HG03342 (cell line): ENCODE data around the gene FH.

Experiments
- ATAC-seq: cut with Tn5 transposase; IDR thresholded peaks from one replicate; pipeline ENCODE4 v1.9.1; 2021; ENCODE audit warnings: mild to moderate bottlenecking, moderate library complexity; ENCODE audit not compliant: unreplicated experiment

The FH gene

GRCh38 chr1:241525026-241525425 is 5.5 kb upstream of the FH start:
- no peak for ATAC-seq

GRCh38 chr1:241521718-241522117 is 2.2 kb upstream of the FH start:
- ATAC-seq: no peak

GRCh38 chr1:241520080-241520465 is 518 bp upstream of the FH start:
- no peak for ATAC-seq

GRCh38 chr1:241518476-241519307 is 863 bp downstream of the FH start:
- ATAC-seq: peak; percentile 31

- ATAC-seq: no peak
These were observed 6.2 kb downstream of the FH start for GRCh38 chr1:241513378-241513777.

GRCh38 chr1:241507189-241507863 is 12.2 kb downstream of the FH start:
- ATAC-seq: no peak

- ATAC-seq: no peak
These were observed 16.1 kb downstream of the FH start for GRCh38 chr1:241503444-241503843.

- ATAC-seq: no peak
These were observed 19.6 kb downstream of the FH start for GRCh38 chr1:241499910-241500309.

- no peak for ATAC-seq
These were observed 23.8 kb downstream of the FH start for GRCh38 chr1:241495741-241496140.

GRCh38 chr1:241488739-241489138 is 30.8 kb downstream of the FH start:
- ATAC-seq: no peak

GRCh38 chr1:241485554-241485992 is 34.0 kb downstream of the FH start:
- peak; percentile 55 for ATAC-seq

GRCh38 chr1:241485145-241485544 is 34.4 kb downstream of the FH start:
- ATAC-seq: peak; percentile 62

- ATAC-seq: no peak
These were observed 36.7 kb downstream of the FH start for GRCh38 chr1:241482761-241483250.

- ATAC-seq: no peak
These were observed 40.3 kb downstream of the FH start for GRCh38 chr1:241479294-241479693.

GRCh38 chr1:241475671-241476070 is 43.9 kb downstream of the FH start:
- ATAC-seq: no peak

GRCh38 chr1:241473026-241473425 is 46.5 kb downstream of the FH start:
- ATAC-seq: no peak

GRCh38 chr1:241470908-241471590 is 48.5 kb downstream of the FH start:
- ATAC-seq: no peak

GRCh38 chr1:241470361-241470760 is 49.2 kb downstream of the FH start:
- ATAC-seq: no peak

- ATAC-seq: no peak
These were observed 53.9 kb downstream of the FH start for GRCh38 chr1:241465673-241466072.

GRCh38 chr1:241464985-241465384 is 54.6 kb downstream of the FH start:
- ATAC-seq: no peak

GRCh38 chr1:241462391-241462790 is 57.2 kb downstream of the FH start:
- ATAC-seq: no peak
